NCI-H446 treated with DMSO at 0.1 percent for 48 hours (cell line): ENCODE measurements around the gene MYH9.
"Not testable (repeated sequence)": the region's sequence is repeated elsewhere in the genome, so short reads cannot be mapped to it uniquely, and the experiment has no call there.

Experiments
- DNase-seq: peaks from one replicate; lab custom pipeline; 2025; lab: John Stamatoyannopoulos, UW

Gene MYH9

GRCh38 chr22:36413022-36413775 lies 25.4 kb upstream of the MYH9 start:
- DNase-seq: no peak

GRCh38 chr22:36411589-36412258 lies 24.0 kb upstream of the MYH9 start:
- DNase-seq: no peak

GRCh38 chr22:36409911-36410756 lies 22.4 kb upstream of the MYH9 start:
- DNase-seq: no peak

- not testable (repeated sequence) for DNase-seq
Observed at GRCh38 chr22:36409554-36409910, 21.8 kb upstream of the MYH9 start.

GRCh38 chr22:36409056-36409455 lies 21.3 kb upstream of the MYH9 start:
- DNase-seq: no peak

GRCh38 chr22:36406721-36407120 lies 19.0 kb upstream of the MYH9 start:
- no peak for DNase-seq

GRCh38 chr22:36405671-36406538 lies 18.1 kb upstream of the MYH9 start:
- no peak for DNase-seq

GRCh38 chr22:36405221-36405661 lies 17.5 kb upstream of the MYH9 start:
- DNase-seq: no peak

- DNase-seq: no peak
Observed at GRCh38 chr22:36404446-36404845, 16.7 kb upstream of the MYH9 start.

- no peak for DNase-seq
Observed at GRCh38 chr22:36399472-36399778, 11.7 kb upstream of the MYH9 start.

- no peak for DNase-seq
Observed at GRCh38 chr22:36398601-36399471, 11.1 kb upstream of the MYH9 start.

- no peak for DNase-seq
Observed at GRCh38 chr22:36397131-36398093, 9.6 kb upstream of the MYH9 start.

- no peak for DNase-seq
Observed at GRCh38 chr22:36395915-36396314, 8.1 kb upstream of the MYH9 start.

GRCh38 chr22:36395055-36395849 lies 7.5 kb upstream of the MYH9 start:
- DNase-seq: no peak

- DNase-seq: no peak
Observed at GRCh38 chr22:36391638-36392037, 3.9 kb upstream of the MYH9 start.

- not testable (repeated sequence) for DNase-seq
Observed at GRCh38 chr22:36389122-36389521, 1.4 kb upstream of the MYH9 start.

GRCh38 chr22:36387709-36387958 lies 133 bp downstream of the MYH9 start:
- no peak for DNase-seq

GRCh38 chr22:36386900-36387708 lies 663 bp downstream of the MYH9 start:
- DNase-seq: no peak
